Activated naive CD4-positive, alpha-beta T cell treated with anti-CD3 and anti-CD28 coated beads, Interleukin-2, amount 50 U/mL, for 24 hours (primary cell): ENCODE data around the gene SNX9.

ENCODE experiments used
- H3K27ac Mint-ChIP-seq: one replicate; pipeline ENCODE4 v1.8.0; 2021; ENCODE audit warnings: mild to moderate bottlenecking, mixed read lengths
- H3K27me3 Mint-ChIP-seq: one replicate; pipeline ENCODE4 v1.8.0; 2021; ENCODE audit warnings: mixed read lengths
- H3K36me3 Mint-ChIP-seq: one replicate; pipeline ENCODE4 v1.8.0; 2021; ENCODE audit warnings: mixed read lengths
- H3K4me1 Mint-ChIP-seq: one replicate; pipeline ENCODE4 v1.8.0; 2021; ENCODE audit warnings: mixed read lengths
- H3K4me3 Mint-ChIP-seq: one replicate; pipeline ENCODE4 v1.8.0; 2021; ENCODE audit warnings: mild to moderate bottlenecking, mixed read lengths
- H3K9me3 Mint-ChIP-seq: one replicate; pipeline ENCODE4 v1.8.0; 2021; ENCODE audit warnings: mixed read lengths

SNX9 gene

DNA sequence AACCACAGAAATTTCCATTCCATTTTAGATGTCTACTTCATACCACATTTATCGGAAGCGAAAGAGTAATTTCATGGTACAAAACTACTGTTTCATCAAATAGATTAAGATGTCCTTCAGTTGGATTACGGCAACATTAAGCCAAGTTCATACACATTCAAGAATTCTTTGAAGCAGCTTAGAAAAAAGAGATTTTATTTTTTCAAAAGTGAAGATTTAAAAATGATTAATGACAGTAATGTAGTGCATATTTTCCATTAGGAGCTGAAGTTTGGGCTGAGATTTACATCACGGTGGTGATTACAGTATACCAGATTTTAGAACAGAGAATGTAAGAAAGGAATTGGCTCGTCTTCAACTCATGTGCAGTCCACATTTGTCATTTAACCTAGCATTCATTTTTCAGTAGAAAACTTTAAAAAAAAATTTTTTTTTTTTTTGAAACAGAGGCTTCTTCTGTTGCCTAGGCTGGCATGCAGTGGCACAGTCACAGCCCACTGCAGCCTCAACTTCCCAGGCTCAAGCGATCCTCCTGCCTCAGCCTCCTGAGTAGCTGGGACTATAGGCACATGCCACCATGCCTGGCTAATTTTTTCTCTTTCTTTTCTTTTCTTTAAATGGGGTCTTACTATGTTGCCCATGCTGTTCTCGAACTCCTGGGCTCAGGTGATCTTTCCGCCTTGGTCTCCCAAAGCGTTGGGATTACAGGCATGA lies 160.5 kb downstream of the SNX9 start:
- Mint-ChIP-seq H3K27me3 (no peaks in the 10 kb centered on the region), H3K9me3 (no peaks in the 10 kb centered on the region), H3K4me3 (peak overlapping the region; percentile 89), H3K36me3 (no peaks in the 10 kb centered on the region), H3K27ac (peak overlapping the region; percentile 91), H3K4me1 (peaks cover 63% of the 10 kb centered on the region)

DNA sequence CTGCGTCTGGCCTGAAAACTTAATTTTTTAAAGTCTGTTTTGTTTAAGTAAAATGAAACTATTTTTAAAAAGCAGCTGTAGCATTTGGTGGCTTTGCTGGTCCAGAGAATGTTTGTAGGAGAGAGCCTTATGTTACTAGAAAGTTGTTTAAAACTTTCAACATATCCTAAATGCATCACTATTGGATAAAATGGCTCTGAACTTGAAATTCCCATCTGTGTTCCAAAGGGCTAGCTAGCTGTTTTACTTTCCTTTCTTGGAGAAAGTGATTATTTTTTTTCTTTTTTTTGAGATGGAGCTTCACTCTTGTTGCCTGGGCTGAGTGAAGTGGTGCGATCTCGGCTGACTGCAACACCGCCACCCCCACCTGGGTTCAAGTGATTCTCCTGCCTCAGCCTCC lies 161.1 kb downstream of the SNX9 start:
- Mint-ChIP-seq H3K36me3 (no peaks in the 10 kb centered on the region), H3K27me3 (no peaks in the 10 kb centered on the region), H3K9me3 (no peaks in the 10 kb centered on the region), H3K4me3 (peak overlapping the region; percentile 89), H3K27ac (no peak overlapping the region), H3K4me1 (peaks cover 69% of the 10 kb centered on the region)

DNA sequence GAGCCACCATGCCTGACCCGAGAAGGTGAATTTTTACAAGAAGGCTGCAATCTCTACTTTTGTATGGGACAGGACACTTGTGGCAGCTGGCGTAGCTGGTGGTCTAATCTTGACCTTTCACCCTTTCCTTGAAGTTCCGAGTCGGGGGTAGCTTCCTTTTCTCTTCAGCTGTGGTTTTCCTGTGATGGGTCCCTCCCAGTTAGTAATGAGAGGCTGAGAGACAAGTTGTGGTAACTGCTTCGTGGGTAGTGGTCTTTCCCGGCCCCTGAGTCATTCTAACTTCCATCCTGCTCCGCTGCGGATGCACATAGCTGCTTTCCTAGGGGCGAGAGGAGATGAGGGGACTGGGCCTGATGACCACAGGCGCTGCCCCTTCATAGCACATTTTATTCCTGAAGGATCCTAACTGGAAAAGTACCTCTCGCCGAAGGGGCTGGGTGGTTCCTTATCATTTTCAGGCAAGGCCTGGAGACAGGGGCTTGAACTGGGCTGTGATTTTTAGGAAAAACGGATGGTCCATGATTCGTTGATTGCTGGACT lies 161.7 kb downstream of the SNX9 start:
- Mint-ChIP-seq H3K27me3 (no peaks in the 10 kb centered on the region), H3K36me3 (no peaks in the 10 kb centered on the region), H3K27ac (peak overlapping the region; percentile 17), H3K4me3 (peak overlapping the region; percentile 89), H3K9me3 (no peaks in the 10 kb centered on the region), H3K4me1 (peaks cover 69% of the 10 kb centered on the region)

DNA sequence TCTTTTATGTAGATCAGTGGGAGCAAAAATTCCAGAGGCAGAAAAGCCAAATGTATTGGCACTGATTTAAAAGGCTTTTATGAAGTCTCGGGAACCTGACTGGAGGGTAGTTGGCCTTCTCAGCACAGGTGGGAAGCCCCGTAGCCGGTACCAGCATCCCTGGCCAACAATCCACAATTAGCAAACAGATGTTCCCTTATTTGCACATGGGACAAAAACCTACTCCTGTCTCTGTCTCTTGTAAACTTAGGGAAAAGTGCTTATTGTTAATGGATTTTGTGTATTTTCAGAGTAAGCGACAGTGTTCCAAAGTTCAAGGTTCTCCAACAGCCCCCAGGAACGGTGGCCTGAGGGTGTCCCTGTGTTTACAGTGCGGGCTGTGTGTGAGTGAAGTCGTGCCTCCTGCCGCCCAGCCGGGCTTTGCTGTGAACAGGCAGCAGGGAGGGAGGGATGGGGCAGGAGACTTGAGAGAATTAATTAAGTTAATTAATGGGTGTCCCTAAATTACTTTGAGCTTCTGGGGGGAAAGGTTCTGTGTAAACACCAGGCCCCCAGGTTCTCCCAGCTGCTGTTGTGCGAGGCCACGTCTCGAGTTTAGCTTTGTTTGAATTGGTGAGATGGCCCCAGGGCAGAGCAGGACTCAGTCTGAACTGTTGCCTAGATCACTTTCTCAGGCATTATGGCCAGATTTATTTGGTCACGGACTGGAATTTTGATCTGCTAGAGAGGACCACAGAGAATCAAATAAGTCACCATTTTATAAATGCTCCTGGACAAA lies 162.5 kb downstream of the SNX9 start:
- H3K4me1 Mint-ChIP-seq = peaks cover 68% of the 10 kb centered on the region
- H3K27me3 Mint-ChIP-seq = no peaks in the 10 kb centered on the region

DNA sequence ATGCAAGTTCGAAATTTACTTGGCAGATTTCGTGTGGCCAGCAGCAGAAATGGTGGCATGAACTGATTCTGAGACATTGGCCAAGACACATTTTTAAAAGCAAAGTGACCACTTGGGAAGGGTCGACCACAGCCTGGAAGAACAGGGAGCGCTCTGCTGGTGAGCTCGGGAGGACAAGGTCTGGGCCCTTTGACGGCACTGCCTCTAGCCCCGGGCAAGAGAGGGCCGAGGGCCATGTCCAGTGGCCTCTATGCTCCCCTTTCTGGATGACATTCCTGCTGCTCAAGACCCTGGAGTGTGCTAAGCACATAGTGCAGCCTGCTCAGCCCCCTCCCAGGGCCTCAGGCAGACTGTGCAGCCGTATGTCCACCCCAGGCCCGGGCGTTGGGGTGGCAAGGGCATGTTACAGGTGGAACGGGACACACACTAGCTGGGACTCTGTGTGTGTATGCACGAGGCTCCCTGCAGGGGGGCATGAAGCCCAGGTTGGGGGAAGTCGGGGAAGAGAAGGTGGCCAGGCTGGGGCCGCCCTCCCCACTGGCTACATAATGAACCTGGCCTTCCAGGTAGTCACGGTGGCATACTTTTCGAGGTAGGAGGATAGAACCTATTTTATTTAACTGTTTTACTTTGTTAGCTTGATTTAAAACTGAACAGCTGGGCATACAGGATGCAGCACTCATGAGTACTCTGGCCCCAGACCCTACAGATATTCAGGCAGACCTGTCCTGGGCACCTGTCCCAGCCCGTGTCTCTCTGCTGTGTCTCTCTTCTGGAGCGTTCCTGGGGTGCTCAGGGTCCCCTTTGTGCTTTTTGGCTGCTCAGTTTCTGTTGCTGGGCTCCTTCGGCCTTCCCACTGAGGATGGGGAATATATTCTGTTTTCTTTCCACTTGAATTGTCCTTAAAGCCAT lies 165.0 kb downstream of the SNX9 start:
- Mint-ChIP-seq H3K36me3 (no peaks in the 10 kb centered on the region), H3K4me3 (no peak overlapping the region), H3K27ac (peak overlapping the region; percentile 23), H3K4me1 (peaks cover 71% of the 10 kb centered on the region), H3K27me3 (no peaks in the 10 kb centered on the region), H3K9me3 (no peaks in the 10 kb centered on the region)

More for the DNA sequence above, 162.5 kb downstream of the SNX9 start:
- H3K27ac Mint-ChIP-seq = peak overlapping the region; percentile 51
- H3K36me3 Mint-ChIP-seq = no peaks in the 10 kb centered on the region
- H3K9me3 Mint-ChIP-seq = no peaks in the 10 kb centered on the region
- H3K4me3 Mint-ChIP-seq = peak overlapping the region; percentile 89

DNA sequence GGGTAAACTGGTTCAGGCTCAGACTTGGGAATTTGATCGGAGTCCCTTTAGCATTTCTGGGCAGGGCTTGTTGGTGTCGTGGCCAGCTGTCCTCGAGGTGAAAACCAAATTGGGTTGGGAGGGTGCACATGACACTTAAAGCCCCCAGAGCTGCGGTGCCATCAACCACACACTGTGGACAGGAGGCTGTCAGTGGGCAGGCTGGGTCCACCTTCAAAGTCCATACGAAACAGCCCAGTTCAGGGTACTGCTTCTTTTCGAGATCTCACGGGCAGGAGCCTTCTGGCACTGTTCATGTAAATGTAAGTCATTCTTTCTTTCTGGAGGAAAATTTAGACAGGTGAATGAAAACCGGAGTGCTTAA lies 165.6 kb downstream of the SNX9 start:
- peaks cover 71% of the 10 kb centered on the region for H3K4me1 Mint-ChIP-seq
- no peaks in the 10 kb centered on the region for H3K27me3 Mint-ChIP-seq
- peak overlapping the region; percentile 23 for H3K27ac Mint-ChIP-seq
- H3K9me3 Mint-ChIP-seq = no peaks in the 10 kb centered on the region
- H3K4me3 Mint-ChIP-seq = no peak overlapping the region
- no peaks in the 10 kb centered on the region for H3K36me3 Mint-ChIP-seq

DNA sequence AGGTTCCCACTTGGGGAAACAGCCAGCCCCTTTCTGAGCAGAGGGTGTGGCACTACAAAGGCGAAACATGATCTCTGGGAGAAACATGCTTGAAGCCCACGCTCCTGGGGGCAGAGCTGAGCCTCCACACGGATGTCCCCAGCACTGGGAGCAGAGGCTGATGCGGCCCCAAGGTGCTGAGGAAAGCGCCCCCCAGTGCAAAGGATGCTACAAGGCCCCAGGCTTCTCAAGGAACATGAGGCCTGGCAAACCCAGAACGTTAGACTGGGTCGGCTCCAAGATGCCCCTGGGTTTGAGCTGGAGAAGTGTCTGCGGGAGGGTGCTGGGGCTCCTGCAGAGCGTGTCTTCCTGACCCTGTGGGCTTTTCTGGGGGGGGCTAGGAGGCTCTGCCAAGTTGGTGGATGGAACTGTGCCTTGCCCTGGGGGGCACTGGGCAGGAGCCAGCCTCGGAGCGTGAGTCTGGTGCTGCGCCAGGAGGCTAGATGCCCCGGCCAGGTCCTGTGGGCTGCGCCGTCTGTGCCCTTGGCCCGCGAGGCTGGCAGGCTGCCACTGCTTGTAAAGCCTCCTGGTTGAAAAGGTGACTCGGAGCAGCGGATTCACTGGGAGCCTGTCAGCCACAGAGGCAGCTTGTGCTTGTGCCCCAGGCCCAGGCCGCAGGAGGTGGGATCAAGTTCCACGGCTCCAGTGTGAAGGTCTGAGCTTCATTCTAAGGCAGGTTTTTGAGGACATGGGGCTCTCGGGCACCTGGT lies 166.7 kb downstream of the SNX9 start:
- no peak overlapping the region for H3K4me3 Mint-ChIP-seq
- H3K27ac Mint-ChIP-seq = no peak overlapping the region
- H3K27me3 Mint-ChIP-seq = no peaks in the 10 kb centered on the region
- H3K4me1 Mint-ChIP-seq = peaks cover 70% of the 10 kb centered on the region
- no peaks in the 10 kb centered on the region for H3K36me3 Mint-ChIP-seq
- H3K9me3 Mint-ChIP-seq = no peaks in the 10 kb centered on the region

DNA sequence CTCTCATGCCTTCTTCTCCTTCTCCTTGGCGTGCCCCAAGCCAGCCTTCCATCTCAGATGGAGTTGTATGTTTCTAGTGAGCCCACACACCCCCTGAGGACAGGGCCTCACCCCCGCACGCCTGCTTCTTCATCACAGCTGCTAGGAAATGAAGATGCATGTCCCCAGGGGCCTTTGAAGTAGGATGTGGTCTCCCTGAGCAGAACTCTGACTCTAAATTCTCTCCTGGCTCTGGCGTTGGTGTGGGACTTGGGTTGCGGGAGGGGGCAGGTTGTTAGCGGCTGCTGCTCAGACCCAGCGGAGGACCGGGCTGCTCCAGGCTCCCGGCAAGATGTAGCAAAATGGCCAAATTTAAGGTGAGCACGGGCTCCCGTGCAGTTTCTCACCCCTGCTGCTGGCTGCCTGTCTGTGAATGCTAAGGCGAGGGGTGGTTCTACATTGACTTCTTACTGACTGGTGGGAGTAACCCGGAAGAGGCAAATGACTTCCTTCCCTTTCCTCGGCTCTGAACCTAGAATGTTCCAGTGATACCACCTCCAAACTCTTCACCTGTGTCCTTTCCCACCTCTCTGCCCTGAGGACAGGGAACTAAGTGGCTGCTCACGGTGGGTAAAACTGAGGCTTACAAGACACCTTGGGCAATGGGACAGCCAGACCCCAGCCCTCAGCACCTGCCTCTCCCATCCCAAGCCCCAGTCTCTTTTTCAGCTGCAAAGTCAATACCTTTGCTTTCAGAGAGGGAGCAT lies 167.4 kb downstream of the SNX9 start:
- H3K27ac Mint-ChIP-seq = peak overlapping the region; percentile 87
- H3K4me3 Mint-ChIP-seq = peak overlapping the region; percentile 86
- H3K4me1 Mint-ChIP-seq = peaks cover 66% of the 10 kb centered on the region
- H3K36me3 Mint-ChIP-seq = no peaks in the 10 kb centered on the region
- no peaks in the 10 kb centered on the region for H3K27me3 Mint-ChIP-seq
- H3K9me3 Mint-ChIP-seq = no peaks in the 10 kb centered on the region

DNA sequence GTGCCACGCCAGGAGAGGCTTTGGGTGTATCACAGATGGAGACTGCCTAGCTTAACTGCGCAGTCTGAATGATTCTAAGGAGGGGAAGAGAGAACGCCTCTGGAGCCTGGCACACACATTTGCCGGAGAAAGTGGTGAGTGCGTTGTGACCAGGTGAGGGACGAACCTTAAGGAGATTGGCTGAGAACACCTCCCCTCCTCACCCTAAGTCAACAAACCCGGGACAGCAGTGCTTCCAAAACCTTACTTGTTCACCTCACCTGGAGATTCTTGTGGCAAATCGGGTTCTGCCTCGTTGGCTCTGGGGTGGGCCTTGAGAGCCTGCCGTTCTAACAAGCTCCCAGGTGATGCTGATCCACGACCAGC lies 168.0 kb downstream of the SNX9 start:
- no peaks in the 10 kb centered on the region for H3K9me3 Mint-ChIP-seq
- no peaks in the 10 kb centered on the region for H3K27me3 Mint-ChIP-seq
- H3K4me1 Mint-ChIP-seq = peaks cover 66% of the 10 kb centered on the region
- peak overlapping the region; percentile 87 for H3K27ac Mint-ChIP-seq
- H3K36me3 Mint-ChIP-seq = no peaks in the 10 kb centered on the region
- peak overlapping the region; percentile 7 for H3K4me3 Mint-ChIP-seq

DNA sequence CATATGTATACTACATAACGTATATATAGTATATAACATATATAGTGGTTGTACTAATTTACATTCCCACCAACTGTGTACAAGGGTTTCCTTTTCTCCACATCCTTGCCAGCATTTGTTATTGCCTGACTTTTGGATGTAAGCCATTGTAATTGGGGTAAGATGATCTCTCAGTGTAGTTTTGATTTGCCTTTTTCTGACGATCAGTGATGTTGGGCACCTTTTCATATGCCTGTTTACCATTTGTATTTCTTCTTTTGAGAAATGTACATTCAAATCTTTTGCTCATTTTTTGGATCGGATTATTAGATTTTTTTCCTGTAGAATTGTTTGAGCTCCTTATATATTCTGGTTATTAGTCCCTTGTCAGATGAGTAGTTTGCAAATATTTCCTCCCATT lies 170.0 kb downstream of the SNX9 start:
- H3K36me3 Mint-ChIP-seq = peaks cover 1% of the 10 kb centered on the region
- H3K4me3 Mint-ChIP-seq = no peak overlapping the region
- no peak overlapping the region for H3K27ac Mint-ChIP-seq
- H3K4me1 Mint-ChIP-seq = peaks cover 75% of the 10 kb centered on the region
- no peaks in the 10 kb centered on the region for H3K27me3 Mint-ChIP-seq
- no peaks in the 10 kb centered on the region for H3K9me3 Mint-ChIP-seq

DNA sequence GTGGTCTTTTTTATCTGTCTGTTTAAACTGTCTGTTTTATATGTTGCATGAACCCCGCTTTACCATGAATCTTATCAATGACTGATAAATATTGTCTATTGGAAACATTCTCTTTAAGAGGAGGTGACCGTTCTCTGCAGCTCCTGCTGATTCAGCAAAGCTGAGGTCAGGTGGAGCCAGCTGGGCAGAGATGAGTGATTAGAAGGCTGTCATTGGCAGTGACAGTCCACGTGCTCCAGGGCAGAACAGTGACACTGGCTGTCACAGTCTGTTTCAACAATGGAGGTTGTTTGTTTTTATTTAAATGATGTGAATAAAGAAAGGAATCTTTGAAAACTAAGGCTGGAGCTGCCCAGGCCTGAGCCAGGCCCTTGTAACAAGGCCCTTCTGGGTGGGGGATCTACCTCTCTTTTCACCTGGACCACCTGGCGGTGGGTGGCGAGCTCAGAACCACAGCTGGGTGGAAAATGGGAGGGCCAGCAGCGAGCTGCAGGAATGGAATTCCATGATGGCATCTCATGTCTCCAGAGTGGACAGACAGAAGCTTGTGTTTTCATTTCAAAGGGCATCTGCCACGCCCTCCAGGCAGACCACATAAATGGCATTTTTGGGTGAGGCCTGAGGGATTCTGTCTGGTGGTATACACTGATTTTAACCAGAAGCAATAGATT lies 171.2 kb downstream of the SNX9 start:
- Mint-ChIP-seq H3K27me3 (no peaks in the 10 kb centered on the region), H3K4me1 (peaks cover 73% of the 10 kb centered on the region), H3K27ac (no peak overlapping the region), H3K36me3 (peaks cover 1% of the 10 kb centered on the region), H3K9me3 (no peaks in the 10 kb centered on the region), H3K4me3 (no peak overlapping the region)
